H9 (cell line): ENCODE measurements around the gene IMMP2L. TPM values are rescaled to one million over a fixed set of nuclear protein-coding genes. Genes with fewer than 3 reads are reported as not detected.

Source experiments
- DNase-seq: peaks from one replicate; pipeline ENCODE4 v3.0.0-alpha.2; 2017
- H2AFZ ChIP-seq: one replicate; pipeline ENCODE4 v1.6.1; 2013; ENCODE audit warnings: mild to moderate bottlenecking, low read length, control low read depth, moderate library complexity
- H2AK5ac ChIP-seq: 2 replicates; pipeline ENCODE4 v1.6.1; 2013; ENCODE audit warnings: low read length, control low read depth, mixed read lengths; ENCODE audit not compliant: insufficient read length
- H2BK120ac ChIP-seq: one replicate; pipeline ENCODE4 v1.6.1; 2013; ENCODE audit warnings: low read depth, mild to moderate bottlenecking, low read length, control low read depth, inconsistent platforms; ENCODE audit not compliant: poor library complexity, severe bottlenecking
- H2BK12ac ChIP-seq: 2 replicates; pipeline ENCODE4 v1.6.1; 2013; ENCODE audit warnings: low read length, control low read depth, mixed read lengths, low read depth; ENCODE audit not compliant: insufficient read length
- H2BK15ac ChIP-seq: 2 replicates; pipeline ENCODE4 v1.6.1; 2013; ENCODE audit warnings: low read depth, low read length, control low read depth
- H2BK20ac ChIP-seq: one replicate; pipeline ENCODE4 v1.6.1; 2013; ENCODE audit warnings: low read depth, mild to moderate bottlenecking, low read length, control low read depth, inconsistent platforms; ENCODE audit not compliant: poor library complexity, severe bottlenecking
- H2BK5ac ChIP-seq: 2 replicates; pipeline ENCODE4 v1.6.1; 2013; ENCODE audit warnings: low read length, control low read depth, mixed read lengths; ENCODE audit not compliant: insufficient read length
- H3K14ac ChIP-seq: 2 replicates; pipeline ENCODE4 v1.6.1; 2013; ENCODE audit warnings: low read length, control low read depth; ENCODE audit not compliant: insufficient read depth
- H3K18ac ChIP-seq: 2 replicates; pipeline ENCODE4 v1.6.1; 2013; ENCODE audit warnings: low read depth, mild to moderate bottlenecking, mixed read lengths, low read length, control low read depth; ENCODE audit not compliant: insufficient read length
- H3K23ac ChIP-seq: 2 replicates; pipeline ENCODE4 v1.6.1; 2013; ENCODE audit warnings: low read length, control low read depth, mixed read lengths, low read depth; ENCODE audit not compliant: insufficient read length
- H3K23me2 ChIP-seq: 2 replicates; pipeline ENCODE4 v1.6.1; 2013; ENCODE audit warnings: low read depth, mild to moderate bottlenecking, mixed read lengths, low read length, control low read depth; ENCODE audit not compliant: insufficient read length, poor library complexity, severe bottlenecking
- H3K27ac ChIP-seq: 2 replicates; pipeline ENCODE4 v1.5.1; 2013; ENCODE audit warnings: low read length, control low read depth, mixed read lengths, low read depth; ENCODE audit not compliant: insufficient read length
- H3K27me3 ChIP-seq: 2 replicates; pipeline ENCODE4 v1.6.1; 2013; ENCODE audit warnings: low read length, control low read depth, inconsistent platforms; ENCODE audit not compliant: insufficient read depth
- H3K4ac ChIP-seq: 2 replicates; pipeline ENCODE4 v1.6.1; 2013; ENCODE audit warnings: low read depth, mild to moderate bottlenecking, control low read depth, inconsistent platforms, low read length, moderate library complexity
- H3K4me1 ChIP-seq: 2 replicates; pipeline ENCODE4 v1.6.1; 2013; ENCODE audit warnings: low read length, control low read depth, inconsistent platforms; ENCODE audit not compliant: insufficient read depth
- H3K4me2 ChIP-seq: 2 replicates; pipeline ENCODE4 v1.6.1; 2013; ENCODE audit warnings: low read length, control low read depth, mixed read lengths; ENCODE audit not compliant: insufficient read length, insufficient read depth
- H3K56ac ChIP-seq: 2 replicates; pipeline ENCODE4 v1.6.1; 2013; ENCODE audit warnings: low read depth, mild to moderate bottlenecking, mixed read lengths, low read length, control low read depth; ENCODE audit not compliant: insufficient read length
- H3K79me1 ChIP-seq: 2 replicates; pipeline ENCODE4 v1.6.1; 2013; ENCODE audit warnings: low read depth, mild to moderate bottlenecking, moderate library complexity, low read length, control low read depth, inconsistent platforms; ENCODE audit not compliant: insufficient read depth, poor library complexity, severe bottlenecking
- H3K79me2 ChIP-seq: 2 replicates; pipeline ENCODE4 v1.6.1; 2013; ENCODE audit warnings: low read length, control low read depth, inconsistent platforms; ENCODE audit not compliant: insufficient read depth
- H3K9ac ChIP-seq: 2 replicates; pipeline ENCODE4 v1.6.1; 2013; ENCODE audit warnings: low read length, control low read depth, mixed read lengths; ENCODE audit not compliant: insufficient read length; ENCODE audit errors: extremely low read depth
- H3K9me3 ChIP-seq: one replicate; pipeline ENCODE4 v1.6.1; 2013; ENCODE audit warnings: low read depth, low read length, inconsistent platforms; ENCODE audit not compliant: control insufficient read depth
- H3T11ph ChIP-seq: one replicate; pipeline ENCODE4 v1.6.1; 2013; ENCODE audit warnings: mild to moderate bottlenecking, low read length, control low read depth, inconsistent platforms
- H4K20me1 ChIP-seq: one replicate; pipeline ENCODE4 v1.6.1; 2013; ENCODE audit not compliant: control insufficient read depth, insufficient read length, insufficient read depth
- H4K5ac ChIP-seq: 2 replicates; pipeline ENCODE4 v1.6.1; 2013; ENCODE audit warnings: low read depth, mild to moderate bottlenecking, mixed read lengths, low read length, control low read depth; ENCODE audit not compliant: insufficient read length
- H4K8ac ChIP-seq: replicated peaks from 2 replicates; pipeline ENCODE4 v1.6.1; 2013; ENCODE audit warnings: low read length, control low read depth, mixed read lengths, low read depth; ENCODE audit not compliant: insufficient read length
- H4K91ac ChIP-seq: 2 replicates; pipeline ENCODE4 v1.6.1; 2013; ENCODE audit warnings: low read depth, mild to moderate bottlenecking, moderate library complexity, mixed read lengths, low read length, control low read depth; ENCODE audit not compliant: insufficient read length
- H3K27ac Mint-ChIP-seq, 3 experiments: 2 replicates in 2 of 3; 3 replicates in 1 of 3; pipeline ENCODE4 v1.8.0; 2020 to 2021; ENCODE audit warnings: mixed read lengths in 3 of 3, mild to moderate bottlenecking in 1 of 3, moderate library complexity in 1 of 3
- H3K27me3 Mint-ChIP-seq: 2 replicates; pipeline ENCODE4 v1.8.0; 2021; ENCODE audit warnings: low read depth, mild to moderate bottlenecking, moderate library complexity, mixed read lengths
- H3K36me3 Mint-ChIP-seq, 3 experiments: 2 replicates in 2 of 3; 3 replicates in 1 of 3; pipeline ENCODE4 v1.8.0; 2020 to 2021; ENCODE audit warnings: low read depth in 3 of 3, mixed read lengths in 3 of 3; ENCODE audit not compliant: insufficient read depth in 1 of 3
- H3K4me1 Mint-ChIP-seq, 2 experiments: 2 replicates each; pipeline ENCODE4 v1.8.0; 2020; ENCODE audit warnings: mixed read lengths in 2 of 2
- H3K4me3 Mint-ChIP-seq, 2 experiments: 2 replicates in 1 of 2; 3 replicates in 1 of 2; pipeline ENCODE4 v1.8.0; 2020 to 2021; ENCODE audit warnings: mild to moderate bottlenecking in 2 of 2, mixed read lengths in 2 of 2, moderate library complexity in 1 of 2
- H3K9me3 Mint-ChIP-seq, 2 experiments: 2 replicates in 1 of 2; 3 replicates in 1 of 2; pipeline ENCODE4 v1.8.0; 2020; ENCODE audit warnings: mild to moderate bottlenecking in 2 of 2, mixed read lengths in 2 of 2, moderate library complexity in 1 of 2
- total RNA-seq: library from RNA; stranded (reverse); gene quantifications from 2 replicates; pipeline ENCODE4 v1.2.1, GENCODE V29; 2021
- TF ChIP-seq, protein P1 (sequence below): fragments of 200-600 bp; sonication (generic); conservative IDR thresholded peaks from 3 replicates; pipeline ENCODE4 v1.8.0; 2021; ENCODE audit warnings: antibody characterized with exemption, mild to moderate bottlenecking

IMMP2L gene
- total RNA-seq, 1 experiment from 2014 or later = 14.7 TPM

DNA sequence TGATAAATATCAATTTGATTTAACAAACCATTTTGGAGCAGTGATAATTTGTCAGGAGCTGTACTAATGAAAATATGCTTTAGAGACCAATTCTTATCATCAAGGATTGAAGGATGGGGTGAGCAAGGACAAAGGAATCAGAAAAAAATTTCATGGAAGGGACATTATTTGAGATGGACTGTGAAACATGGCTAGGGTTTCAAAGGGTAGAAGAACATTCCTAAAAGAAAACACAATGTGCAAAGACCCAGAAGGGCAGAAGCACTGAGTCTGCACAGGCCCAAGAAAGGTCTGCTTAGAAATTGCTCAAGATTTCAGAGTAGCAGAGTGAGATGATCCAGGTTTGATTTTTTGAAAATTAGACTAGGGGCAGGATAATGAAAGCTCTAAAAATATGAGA, 296.9 kb downstream of the IMMP2L start:
- H3K4ac ChIP-seq = no peak overlapping the region
- H4K20me1 ChIP-seq = no peaks in the 10 kb centered on the region
- H3K36me3 Mint-ChIP-seq = no peaks in the 10 kb centered on the region
- no peaks in the 10 kb centered on the region for H3K9me3 Mint-ChIP-seq
- H2AK5ac ChIP-seq = no peak overlapping the region
- no peak overlapping the region for H2BK15ac ChIP-seq
- peaks cover 15 to 21% of the 10 kb centered on the region in 2 experiments for H3K4me1 Mint-ChIP-seq
- no peaks in the 10 kb centered on the region for H3K9me3 ChIP-seq
- H3K56ac ChIP-seq = no peak overlapping the region
- H3K79me1 ChIP-seq = no peaks in the 10 kb centered on the region
- no peak overlapping the region for H2BK20ac ChIP-seq
- H2BK120ac ChIP-seq = no peak overlapping the region
- H3T11ph ChIP-seq = no peak overlapping the region
- DNase-seq = no peak
- H3K27me3 ChIP-seq = no peaks in the 10 kb centered on the region
- H3K4me3 Mint-ChIP-seq = no peak overlapping the region
- no peak overlapping the region for H2BK5ac ChIP-seq
- TF ChIP-seq, protein P1, sequence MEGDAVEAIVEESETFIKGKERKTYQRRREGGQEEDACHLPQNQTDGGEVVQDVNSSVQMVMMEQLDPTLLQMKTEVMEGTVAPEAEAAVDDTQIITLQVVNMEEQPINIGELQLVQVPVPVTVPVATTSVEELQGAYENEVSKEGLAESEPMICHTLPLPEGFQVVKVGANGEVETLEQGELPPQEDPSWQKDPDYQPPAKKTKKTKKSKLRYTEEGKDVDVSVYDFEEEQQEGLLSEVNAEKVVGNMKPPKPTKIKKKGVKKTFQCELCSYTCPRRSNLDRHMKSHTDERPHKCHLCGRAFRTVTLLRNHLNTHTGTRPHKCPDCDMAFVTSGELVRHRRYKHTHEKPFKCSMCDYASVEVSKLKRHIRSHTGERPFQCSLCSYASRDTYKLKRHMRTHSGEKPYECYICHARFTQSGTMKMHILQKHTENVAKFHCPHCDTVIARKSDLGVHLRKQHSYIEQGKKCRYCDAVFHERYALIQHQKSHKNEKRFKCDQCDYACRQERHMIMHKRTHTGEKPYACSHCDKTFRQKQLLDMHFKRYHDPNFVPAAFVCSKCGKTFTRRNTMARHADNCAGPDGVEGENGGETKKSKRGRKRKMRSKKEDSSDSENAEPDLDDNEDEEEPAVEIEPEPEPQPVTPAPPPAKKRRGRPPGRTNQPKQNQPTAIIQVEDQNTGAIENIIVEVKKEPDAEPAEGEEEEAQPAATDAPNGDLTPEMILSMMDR = no peak
- no peaks in the 10 kb centered on the region; the same call in 1 of the 2 replicates for H3K4me1 ChIP-seq
- H4K8ac ChIP-seq = no peak overlapping the region
- H3K9ac ChIP-seq = no peak overlapping the region
- H3K27me3 Mint-ChIP-seq = no peaks in the 10 kb centered on the region
- no peak overlapping the region for H3K14ac ChIP-seq
- H3K18ac ChIP-seq = no peak overlapping the region
- no peak overlapping the region for H4K5ac ChIP-seq
- H3K79me2 ChIP-seq = no peaks in the 10 kb centered on the region
- no peak overlapping the region for H2BK12ac ChIP-seq
- no peak overlapping the region for H3K23ac ChIP-seq
- no peaks in the 10 kb centered on the region for H3K23me2 ChIP-seq
- no peak overlapping the region for H3K4me2 ChIP-seq
- H3K27ac Mint-ChIP-seq = peak overlapping the region in 2 of 3 experiments; percentile 5 to 31; a peak in 4 of 7 replicates
- no peak overlapping the region for H2AFZ ChIP-seq
- no peak overlapping the region for H4K91ac ChIP-seq
- H3K27ac ChIP-seq = no peak overlapping the region
